Camera-type eye (tissue), 1 donor: Measurements from ENCODE around the gene SYT10. TPM values are rescaled to one million over a fixed set of nuclear protein-coding genes. Genes with fewer than 3 reads are reported as not detected.

ENCODE experiments used
- total RNA-seq: library from RNA; depleted of rRNA; stranded (reverse); fragments of >200 nt; gene quantifications from one replicate; pipeline ENCODE4 v1.2.3, GENCODE V29; 2014

Gene SYT10
- total RNA-seq = 2.9 TPM

GRCh38 chr12:33439587-33440011 is at the start of gene SYT10:
SYT10 (minus strand) TSS chr12:33439819; CDS start chr12:33439522, 297 bp downstream.

